NCI-H187 (cell line): Measurements from ENCODE around the gene ASB6.

Experiments
- DNase-seq, 2 experiments: peaks; one replicate each; lab custom pipeline; 2025; lab: John Stamatoyannopoulos, UW

ASB6 gene

GRCh38 chr9:129641750-129642585 lies at the start of gene ASB6:
TSS of gene ASB6 (minus strand) at chr9:129642151. CDS start at chr9:129641999, 152 bp downstream.
- peak; percentile 61 to 75 for DNase-seq

- DNase-seq = no peak
Observed at GRCh38 chr9:129688285-129689043, 46.5 kb upstream of the ASB6 start.

GRCh38 chr9:129687391-129687790 lies 45.4 kb upstream of the ASB6 start:
- no peak for DNase-seq

GRCh38 chr9:129686736-129687135 lies 44.8 kb upstream of the ASB6 start:
- DNase-seq = no peak

GRCh38 chr9:129685933-129686259 lies 43.9 kb upstream of the ASB6 start:
- DNase-seq = no peak

GRCh38 chr9:129685220-129685932 lies 43.4 kb upstream of the ASB6 start:
- DNase-seq = no peak

GRCh38 chr9:129682381-129682780 lies 40.4 kb upstream of the ASB6 start:
- DNase-seq = no peak

- no peak for DNase-seq
Observed at GRCh38 chr9:129681924-129682323, 40.0 kb upstream of the ASB6 start.

- no peak for DNase-seq
Observed at GRCh38 chr9:129679537-129679936, 37.6 kb upstream of the ASB6 start.

GRCh38 chr9:129678844-129679243 lies 36.9 kb upstream of the ASB6 start:
- no peak for DNase-seq

GRCh38 chr9:129677456-129677855 lies 35.5 kb upstream of the ASB6 start:
- DNase-seq = no peak

GRCh38 chr9:129676975-129677374 lies 35.0 kb upstream of the ASB6 start:
- DNase-seq = no peak

- no peak for DNase-seq
Observed at GRCh38 chr9:129676287-129676686, 34.3 kb upstream of the ASB6 start.

GRCh38 chr9:129675620-129676019 lies 33.7 kb upstream of the ASB6 start:
- no peak for DNase-seq

- no peak for DNase-seq
Observed at GRCh38 chr9:129674229-129674628, 32.3 kb upstream of the ASB6 start.

- DNase-seq = no peak
Observed at GRCh38 chr9:129673602-129674001, 31.7 kb upstream of the ASB6 start.

- DNase-seq = no peak
Observed at GRCh38 chr9:129672702-129673101, 30.8 kb upstream of the ASB6 start.

GRCh38 chr9:129671519-129671918 lies 29.6 kb upstream of the ASB6 start:
- DNase-seq = no peak

- DNase-seq = no peak
Observed at GRCh38 chr9:129671065-129671464, 29.1 kb upstream of the ASB6 start.

GRCh38 chr9:129669946-129670345 lies 28.0 kb upstream of the ASB6 start:
- no peak for DNase-seq

GRCh38 chr9:129669141-129669718 lies 27.3 kb upstream of the ASB6 start:
- no peak for DNase-seq

- DNase-seq = no peak
Observed at GRCh38 chr9:129667850-129668249, 25.9 kb upstream of the ASB6 start.
